OCI-LY3 (cell line): ENCODE results near the gene TCERG1L.

Source experiments
- H2AFZ ChIP-seq: fragments of 200-600, 300-600 bp; shearing (Covaris generic); 2 replicates; pipeline ENCODE4 v1.6.0; 2014; ENCODE audit warnings: antibody characterized with exemption, low read depth, low read length
- H3K27ac ChIP-seq: fragments of 200-600, 300-600 bp; sonication (generic); 2 replicates; pipeline ENCODE4 v1.5.1; 2014; ENCODE audit warnings: mild to moderate bottlenecking, low read length, moderate library complexity, mixed read lengths
- H3K27me3 ChIP-seq: fragments of 200-600, 300-600 bp; sonication (generic); 2 replicates; pipeline ENCODE4 v1.6.1; 2014; ENCODE audit warnings: low read depth, low read length, mixed read lengths
- H3K36me3 ChIP-seq: fragments of 200-600, 300-600 bp; sonication (generic); replicated peaks from 2 replicates; pipeline ENCODE3; 2014; ENCODE audit warnings: low read depth, low read length, mixed read lengths
- H3K4me1 ChIP-seq: fragments of 300-600, 200-600 bp; sonication (generic); 2 replicates; pipeline ENCODE4 v1.6.1; 2014; ENCODE audit warnings: low read length, mixed read lengths
- H3K4me2 ChIP-seq: fragments of 200-600, 300-600 bp; sonication (generic); 2 replicates; pipeline ENCODE4 v1.6.1; 2014; ENCODE audit warnings: low read length, mixed read lengths
- H3K4me3 ChIP-seq: fragments of 300-600, 200-600 bp; sonication (generic); 2 replicates; pipeline ENCODE4 v1.5.1; 2014; ENCODE audit warnings: antibody characterized with exemption, mild to moderate bottlenecking, low read length, moderate library complexity
- H3K79me2 ChIP-seq: fragments of 300-600, 200-600 bp; shearing (Covaris generic); 2 replicates; pipeline ENCODE4 v1.6.1; 2014; ENCODE audit warnings: mild to moderate bottlenecking, low read length, mixed read lengths
- H3K9ac ChIP-seq: fragments of 300-600, 200-600 bp; shearing (Covaris generic); 2 replicates; pipeline ENCODE4 v1.6.0; 2014; ENCODE audit warnings: mild to moderate bottlenecking, low read length, moderate library complexity
- H3K9me3 ChIP-seq: fragments of 200-600, 300-600 bp; shearing (Covaris generic); 2 replicates; pipeline ENCODE4 v1.6.1; 2014; ENCODE audit warnings: low read length, mixed read lengths; ENCODE audit not compliant: insufficient read depth
- H4K20me1 ChIP-seq: fragments of 200-600, 300-600 bp; sonication (generic); 2 replicates; pipeline ENCODE4 v1.6.1; 2016; ENCODE audit warnings: low read length, mixed read lengths; ENCODE audit not compliant: insufficient read depth
- EZH2phosphoT487 ChIP-seq: fragments of 200-600 bp; shearing (Covaris generic); IDR thresholded peaks from 2 replicates; pipeline ENCODE4 v1.6.1; 2018; ENCODE audit warnings: antibody characterized with exemption, mixed run types, low read depth
- TF ChIP-seq, protein P1 (sequence below): fragments of 200-600, 300-600 bp; sonication (generic); IDR thresholded peaks from 2 replicates; pipeline ENCODE4 v1.5.1; 2014; ENCODE audit warnings: antibody characterized with exemption, low read length, low read depth

Gene TCERG1L

DNA sequence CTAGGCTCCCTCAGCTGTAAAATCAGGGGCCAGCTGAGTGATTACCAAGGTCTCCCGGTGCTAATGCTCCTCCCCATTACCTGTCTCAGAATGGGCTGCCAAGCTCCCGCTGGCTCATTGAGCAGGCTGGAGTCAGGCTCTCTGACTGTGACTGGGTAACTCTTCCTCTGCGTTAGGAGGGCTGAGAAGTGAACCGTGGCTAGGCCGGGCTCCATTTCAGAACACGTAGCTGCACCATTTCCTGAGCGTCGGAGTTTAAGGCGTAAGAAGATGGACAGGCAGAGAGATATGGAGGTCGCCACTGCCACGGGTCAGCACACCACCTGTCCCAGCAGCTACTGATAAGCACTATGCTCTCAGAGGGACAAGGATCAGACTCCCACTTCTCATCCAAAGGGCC is 250.3 kb downstream of the TCERG1L start:
- Histone ChIP-seq H4K20me1 (no peaks in the 10 kb centered on the region), H3K79me2 (no peaks in the 10 kb centered on the region), H3K36me3 (no peaks in the 10 kb centered on the region), H3K9me3 (no peaks in the 10 kb centered on the region), H3K4me1 (no peaks in the 10 kb centered on the region), H3K4me2 (no peak overlapping the region), H3K27me3 (no peaks in the 10 kb centered on the region), H3K9ac (no peak overlapping the region), H2AFZ (no peak overlapping the region), H3K4me3 (no peak overlapping the region), H3K27ac (no peak overlapping the region)
- TF ChIP-seq, protein P1, sequence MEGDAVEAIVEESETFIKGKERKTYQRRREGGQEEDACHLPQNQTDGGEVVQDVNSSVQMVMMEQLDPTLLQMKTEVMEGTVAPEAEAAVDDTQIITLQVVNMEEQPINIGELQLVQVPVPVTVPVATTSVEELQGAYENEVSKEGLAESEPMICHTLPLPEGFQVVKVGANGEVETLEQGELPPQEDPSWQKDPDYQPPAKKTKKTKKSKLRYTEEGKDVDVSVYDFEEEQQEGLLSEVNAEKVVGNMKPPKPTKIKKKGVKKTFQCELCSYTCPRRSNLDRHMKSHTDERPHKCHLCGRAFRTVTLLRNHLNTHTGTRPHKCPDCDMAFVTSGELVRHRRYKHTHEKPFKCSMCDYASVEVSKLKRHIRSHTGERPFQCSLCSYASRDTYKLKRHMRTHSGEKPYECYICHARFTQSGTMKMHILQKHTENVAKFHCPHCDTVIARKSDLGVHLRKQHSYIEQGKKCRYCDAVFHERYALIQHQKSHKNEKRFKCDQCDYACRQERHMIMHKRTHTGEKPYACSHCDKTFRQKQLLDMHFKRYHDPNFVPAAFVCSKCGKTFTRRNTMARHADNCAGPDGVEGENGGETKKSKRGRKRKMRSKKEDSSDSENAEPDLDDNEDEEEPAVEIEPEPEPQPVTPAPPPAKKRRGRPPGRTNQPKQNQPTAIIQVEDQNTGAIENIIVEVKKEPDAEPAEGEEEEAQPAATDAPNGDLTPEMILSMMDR: no peak
- no peak for TF ChIP-seq EZH2phosphoT487

DNA sequence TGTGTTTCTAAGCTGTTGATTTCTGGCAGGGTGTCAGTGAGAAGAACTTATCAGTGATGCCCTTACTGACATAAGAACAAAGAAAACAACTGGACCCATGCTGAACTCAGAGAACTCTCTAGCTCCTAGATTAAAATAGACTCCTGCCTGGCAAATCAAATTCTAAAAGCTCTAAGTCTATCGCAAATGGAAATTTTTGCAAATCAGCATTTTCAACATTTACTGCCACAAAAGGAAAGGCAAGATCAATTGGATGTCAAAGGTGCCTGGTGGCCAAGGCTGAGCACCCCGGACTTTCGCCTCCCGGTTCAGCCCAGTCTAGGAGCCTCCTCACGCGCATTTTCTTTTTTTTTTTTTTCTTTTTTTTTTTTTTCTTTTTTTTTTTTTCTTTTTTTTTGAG is 251.6 kb downstream of the TCERG1L start:
- TF ChIP-seq, protein P1: no peak
- no peak for TF ChIP-seq EZH2phosphoT487
- Histone ChIP-seq H2AFZ (no peak overlapping the region), H3K4me2 (no peak overlapping the region), H3K79me2 (no peaks in the 10 kb centered on the region), H4K20me1 (no peaks in the 10 kb centered on the region), H3K27me3 (no peaks in the 10 kb centered on the region), H3K9me3 (no peaks in the 10 kb centered on the region), H3K4me1 (no peaks in the 10 kb centered on the region), H3K9ac (no peak overlapping the region), H3K27ac (no peak overlapping the region), H3K4me3 (no peak overlapping the region), H3K36me3 (no peaks in the 10 kb centered on the region)

DNA sequence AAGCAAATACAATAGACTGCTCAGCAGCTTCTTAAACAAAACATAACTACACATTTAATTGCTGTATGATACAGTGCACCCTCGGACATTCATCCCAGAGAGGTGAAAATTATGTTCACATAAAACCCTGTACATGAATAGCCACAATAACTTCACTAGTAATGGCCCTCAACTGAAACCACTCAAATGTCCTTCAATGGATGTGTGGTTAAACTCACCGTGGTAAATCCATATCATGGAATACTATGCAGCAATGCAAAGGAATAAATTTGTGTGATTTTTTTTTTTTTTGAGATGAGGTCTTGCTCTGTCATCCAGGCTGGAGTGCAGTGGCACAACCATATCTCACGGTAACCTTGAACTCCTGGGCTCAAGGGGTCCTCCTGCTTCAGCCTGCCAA is 252.7 kb downstream of the TCERG1L start:
- no peaks in the 10 kb centered on the region for H3K36me3 ChIP-seq
- H3K27me3 ChIP-seq: no peaks in the 10 kb centered on the region
- no peak overlapping the region for H2AFZ ChIP-seq
- H3K4me3 ChIP-seq: no peak overlapping the region
- H3K79me2 ChIP-seq: no peaks in the 10 kb centered on the region
- no peaks in the 10 kb centered on the region for H3K9me3 ChIP-seq
- H3K27ac ChIP-seq: no peak overlapping the region
- no peak overlapping the region for H3K4me2 ChIP-seq
- H3K4me1 ChIP-seq: no peaks in the 10 kb centered on the region
- no peak overlapping the region for H3K9ac ChIP-seq
- H4K20me1 ChIP-seq: no peaks in the 10 kb centered on the region
- TF ChIP-seq, protein P1: no peak
- no peak for TF ChIP-seq EZH2phosphoT487

DNA sequence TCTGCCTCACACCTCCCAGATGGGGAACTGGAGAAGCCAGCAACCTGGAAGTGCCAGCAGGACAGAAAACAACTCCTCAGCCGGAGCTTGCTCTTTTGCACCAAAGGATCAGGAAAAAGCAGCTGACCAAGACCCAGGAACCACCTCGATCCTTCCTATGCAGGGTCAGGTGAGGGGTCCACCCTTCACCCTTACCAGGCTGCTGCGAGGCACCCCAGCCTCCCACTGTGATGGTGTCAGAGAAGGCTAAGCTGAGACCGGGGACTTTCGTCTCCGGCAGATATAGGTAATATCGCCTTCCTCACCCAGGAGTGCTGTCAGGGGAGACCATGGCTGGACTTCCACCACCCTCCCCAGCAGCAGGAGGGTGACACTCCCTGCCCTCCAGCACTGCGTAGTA is 254.7 kb downstream of the TCERG1L start:
- Histone ChIP-seq H3K4me2 (no peak overlapping the region), H4K20me1 (no peaks in the 10 kb centered on the region), H2AFZ (no peak overlapping the region), H3K9me3 (no peaks in the 10 kb centered on the region), H3K79me2 (no peaks in the 10 kb centered on the region), H3K27me3 (no peaks in the 10 kb centered on the region), H3K27ac (no peak overlapping the region), H3K9ac (no peak overlapping the region), H3K4me3 (no peak overlapping the region), H3K36me3 (no peaks in the 10 kb centered on the region), H3K4me1 (no peaks in the 10 kb centered on the region)
- TF ChIP-seq EZH2phosphoT487: no peak
- TF ChIP-seq, protein P1: no peak
